Neuronal stem cell (in vitro differentiated cells): ENCODE data around the gene PTPRR.

Experiments used
- DNase-seq: peaks from one replicate; pipeline ENCODE4 v3.0.0-alpha.2; 2013; ENCODE audit warnings: low spot score
- H2AFZ ChIP-seq: one replicate; pipeline ENCODE4 v1.6.1; 2013; ENCODE audit warnings: mild to moderate bottlenecking, low read length, inconsistent platforms
- H2AK5ac ChIP-seq: 2 replicates; pipeline ENCODE4 v1.6.1; 2013; ENCODE audit warnings: low read depth, mild to moderate bottlenecking, inconsistent platforms, low read length, moderate library complexity, mixed read lengths
- H2BK120ac ChIP-seq: 2 replicates; pipeline ENCODE4 v1.6.1; 2013; ENCODE audit warnings: low read depth, mild to moderate bottlenecking, inconsistent platforms, low read length, moderate library complexity, mixed read lengths
- H2BK12ac ChIP-seq: one replicate; pipeline ENCODE4 v1.6.1; 2013; ENCODE audit warnings: low read length, inconsistent platforms
- H2BK15ac ChIP-seq: 2 replicates; pipeline ENCODE4 v1.6.1; 2013; ENCODE audit warnings: mild to moderate bottlenecking, low read length, inconsistent platforms, mixed read lengths
- H2BK5ac ChIP-seq: one replicate; pipeline ENCODE4 v1.6.1; 2013; ENCODE audit warnings: inconsistent platforms, mild to moderate bottlenecking, low read length, moderate library complexity
- H3K14ac ChIP-seq: one replicate; pipeline ENCODE4 v1.6.1; 2013; ENCODE audit warnings: low read length, inconsistent platforms
- H3K18ac ChIP-seq: 2 replicates; pipeline ENCODE4 v1.6.1; 2013; ENCODE audit warnings: low read length, inconsistent platforms
- H3K23ac ChIP-seq: 2 replicates; pipeline ENCODE4 v1.6.1; 2013; ENCODE audit warnings: low read depth, mild to moderate bottlenecking, mixed read lengths, low read length, inconsistent platforms; ENCODE audit not compliant: poor library complexity
- H3K27ac ChIP-seq: replicated peaks from 3 replicates; pipeline ENCODE4 v1.5.1; 2013; ENCODE audit warnings: low read length, inconsistent platforms
- H3K27me3 ChIP-seq, 3 experiments: 2 replicates each; pipeline ENCODE4 v1.6.1; 2013; ENCODE audit warnings: low read length in 3 of 3, mild to moderate bottlenecking in 2 of 3, inconsistent platforms in 1 of 3, low read depth in 1 of 3, mixed read lengths in 1 of 3, moderate library complexity in 1 of 3; ENCODE audit not compliant: control insufficient read depth in 3 of 3, insufficient read depth in 3 of 3
- H3K36me3 ChIP-seq, 2 donors: replicated peaks in 1 of 2; 2 replicates each; pipeline ENCODE4 v1.6.1; 2013; ENCODE audit warnings: low read length in 2 of 2; ENCODE audit not compliant: control insufficient read depth in 2 of 2, insufficient read depth in 2 of 2
- H3K4ac ChIP-seq: 2 replicates; pipeline ENCODE4 v1.6.1; 2013; ENCODE audit warnings: inconsistent platforms, mild to moderate bottlenecking, low read length, moderate library complexity
- H3K4me1 ChIP-seq, 2 donors: 1 replicate in 1 of 2; 2 replicates in 1 of 2; pipeline ENCODE4 v1.6.1; 2013; ENCODE audit warnings: low read length in 2 of 2, low read depth in 1 of 2; ENCODE audit not compliant: control insufficient read depth in 2 of 2, insufficient read depth in 1 of 2
- H3K4me2 ChIP-seq: one replicate; pipeline ENCODE4 v1.6.1; 2013; ENCODE audit warnings: mild to moderate bottlenecking, low read length, inconsistent platforms; ENCODE audit not compliant: insufficient read depth, poor library complexity, severe bottlenecking
- H3K4me3 ChIP-seq, 2 donors: 2 replicates each; pipeline ENCODE4 v1.5.1; 2013; ENCODE audit warnings: low read length in 2 of 2, mild to moderate bottlenecking in 2 of 2, inconsistent platforms in 1 of 2, moderate library complexity in 1 of 2
- H3K79me1 ChIP-seq: one replicate; pipeline ENCODE4 v1.6.1; 2013; ENCODE audit warnings: low read depth, mild to moderate bottlenecking, inconsistent platforms, low read length, moderate library complexity
- H3K9ac ChIP-seq: one replicate; pipeline ENCODE4 v1.6.1; 2013; ENCODE audit warnings: mild to moderate bottlenecking, low read depth, low read length, inconsistent platforms; ENCODE audit not compliant: poor library complexity
- H3K9me3 ChIP-seq, 2 donors: replicated peaks in 1 of 2; 2 replicates each; pipeline versions ENCODE3 to v1.6.1; 2013; ENCODE audit warnings: low read length in 2 of 2, mild to moderate bottlenecking in 2 of 2, inconsistent platforms in 1 of 2, low read depth in 1 of 2, mixed read lengths in 1 of 2, moderate library complexity in 1 of 2; ENCODE audit not compliant: control insufficient read depth in 2 of 2, insufficient read depth in 1 of 2
- H4K8ac ChIP-seq: one replicate; pipeline ENCODE4 v1.6.1; 2013; ENCODE audit warnings: low read depth, mild to moderate bottlenecking, inconsistent platforms, low read length, moderate library complexity
- H4K91ac ChIP-seq: one replicate; pipeline ENCODE4 v1.6.1; 2013; ENCODE audit warnings: low read length, low read depth, mild to moderate bottlenecking, inconsistent platforms; ENCODE audit not compliant: poor library complexity
- WGBS, 2 donors: extraction: QIAGEN DNeasy Blood & Tissue Kit; methylation state at CpG; one replicate each; pipeline ENCODE4 v1.1.7; 2013; ENCODE audit warnings: missing lambda C conversion rate in 2 of 2, mixed read lengths in 1 of 2; ENCODE audit not compliant: insufficient read length in 2 of 2, insufficient replicate concordance in 1 of 2; ENCODE audit errors: extremely low coverage in 2 of 2; 5-methylcytosine and 5-hydroxymethylcytosine counted together

PTPRR gene

GRCh38 chr12:70661466-70662161 is 258.9 kb downstream of the PTPRR start:
- no peaks in the 10 kb centered on the region for H3K9me3 ChIP-seq
- no peak overlapping the region for H4K8ac ChIP-seq
- H3K4me2 ChIP-seq, result no peak overlapping the region
- H2BK12ac ChIP-seq, result no peak overlapping the region
- H2BK5ac ChIP-seq, result no peak overlapping the region
- WGBS, 2 donors, result no CpG with 5 or more reads among the region's 8 CpGs
- H3K23ac ChIP-seq, result no peak overlapping the region
- H3K18ac ChIP-seq, result no peak overlapping the region
- no peak overlapping the region for H3K4me3 ChIP-seq
- no peak overlapping the region for H4K91ac ChIP-seq
- no peak overlapping the region for H2BK120ac ChIP-seq
- H3K27ac ChIP-seq, result no peak overlapping the region
- no peak overlapping the region for H3K9ac ChIP-seq
- no peaks in the 10 kb centered on the region for H3K27me3 ChIP-seq
- no peak for DNase-seq
- H2AK5ac ChIP-seq, result no peak overlapping the region
- no peak overlapping the region for H3K4ac ChIP-seq
- H2AFZ ChIP-seq, result no peak overlapping the region
- no peaks in the 10 kb centered on the region for H3K36me3 ChIP-seq
- no peak overlapping the region for H3K14ac ChIP-seq
- peaks cover 0 to 9% of the 10 kb centered on the region in 2 donors for H3K4me1 ChIP-seq
- no peaks in the 10 kb centered on the region for H3K79me1 ChIP-seq
- H2BK15ac ChIP-seq, result no peak overlapping the region

- WGBS, 2 donors, result no CpG with 5 or more reads among the region's 5 CpGs
- no peak for DNase-seq
These were observed 259.8 kb downstream of the PTPRR start for GRCh38 chr12:70660620-70661219.

DNA sequence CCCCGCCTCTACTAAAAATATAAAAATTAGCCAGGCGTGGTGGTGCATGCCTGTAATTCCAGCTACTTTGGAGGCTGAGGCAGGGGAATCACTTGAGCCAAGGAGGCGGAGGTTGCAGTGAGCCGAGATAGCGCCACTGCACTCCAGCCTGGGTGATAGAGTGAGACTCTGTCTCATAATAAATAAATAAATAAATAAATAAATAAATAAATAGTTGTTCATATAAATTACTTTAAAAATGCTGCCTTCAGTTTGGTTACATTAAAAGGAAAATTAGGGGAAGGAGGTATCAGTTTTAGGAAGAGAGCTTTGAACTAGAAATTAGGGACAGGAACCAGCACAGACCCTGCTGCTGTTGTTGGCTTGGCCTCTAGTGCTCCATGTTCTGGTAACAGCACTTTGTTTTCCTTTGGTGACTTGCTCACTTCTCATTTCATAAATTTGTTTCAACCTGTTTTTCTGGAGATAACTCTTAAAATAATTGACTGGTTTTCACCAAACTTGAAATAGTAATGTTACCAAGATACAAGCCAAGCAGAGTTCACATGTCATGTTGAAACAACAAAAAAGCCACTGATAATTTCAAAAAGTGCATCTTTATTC is 260.4 kb downstream of the PTPRR start:
- no peaks in the 10 kb centered on the region for H3K79me1 ChIP-seq
- H4K91ac ChIP-seq, result no peak overlapping the region

More at GRCh38 chr12:70660620-70661219, 259.8 kb downstream of the PTPRR start:
- Histone ChIP-seq H3K4me2 (no peak overlapping the region), H3K4ac (no peak overlapping the region), H3K4me1 (peaks cover 0 to 9% of the 10 kb centered on the region in 2 donors), H3K36me3 (no peaks in the 10 kb centered on the region), H3K9ac (no peak overlapping the region), H3K23ac (no peak overlapping the region), H3K9me3 (no peaks in the 10 kb centered on the region), H3K79me1 (no peaks in the 10 kb centered on the region), H3K14ac (peak overlapping the region; percentile 3), H4K91ac (peak overlapping the region; percentile 11), H2BK120ac (no peak overlapping the region), H3K27ac (no peak overlapping the region), H3K27me3 (no peaks in the 10 kb centered on the region), H2BK5ac (no peak overlapping the region), H3K18ac (no peak overlapping the region), H2BK12ac (no peak overlapping the region), H2BK15ac (no peak overlapping the region), H2AFZ (no peak overlapping the region), H4K8ac (no peak overlapping the region), H3K4me3 (no peak overlapping the region), H2AK5ac (no peak overlapping the region)

DNA sequence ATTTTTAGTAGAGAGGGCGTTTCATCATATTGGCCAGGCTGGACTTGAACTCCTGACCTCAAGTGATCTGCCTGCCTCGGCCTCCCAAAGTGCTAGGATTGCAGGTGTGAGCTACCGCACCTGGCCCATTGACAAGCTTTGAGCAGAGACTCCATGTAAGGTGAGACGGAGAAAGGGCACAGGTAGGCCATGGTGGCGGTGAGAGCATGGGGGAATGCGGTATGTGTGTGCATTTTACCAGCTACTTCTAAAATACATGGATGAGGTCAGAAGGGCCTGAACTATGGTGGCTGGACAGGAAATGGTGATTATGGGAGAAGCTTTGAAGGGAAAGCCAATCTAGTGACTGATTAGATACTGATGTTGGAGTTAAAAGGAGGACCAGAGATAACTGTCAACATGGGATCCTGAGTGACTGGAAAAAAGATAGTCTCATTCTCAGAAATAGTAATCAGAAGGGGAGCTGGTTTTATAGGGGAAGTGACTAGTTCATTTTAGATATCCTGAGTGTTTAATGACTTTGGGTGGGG is 261.4 kb downstream of the PTPRR start:
- no peaks in the 10 kb centered on the region for H3K9me3 ChIP-seq
- H3K27ac ChIP-seq, result no peak overlapping the region
- H2AFZ ChIP-seq, result no peak overlapping the region
- H2BK15ac ChIP-seq, result no peak overlapping the region
- no peaks in the 10 kb centered on the region for H3K36me3 ChIP-seq
- H4K91ac ChIP-seq, result no peak overlapping the region
- WGBS, 2 donors, result no CpG with 5 or more reads among the region's 6 CpGs
- no peaks in the 10 kb centered on the region for H3K79me1 ChIP-seq
- no peaks in the 10 kb centered on the region for H3K4me1 ChIP-seq
- no peak overlapping the region for H2BK5ac ChIP-seq
- H3K4ac ChIP-seq, result no peak overlapping the region
- no peak for DNase-seq
- H3K23ac ChIP-seq, result no peak overlapping the region
- no peak overlapping the region for H2AK5ac ChIP-seq
- H3K9ac ChIP-seq, result no peak overlapping the region
- no peak overlapping the region for H4K8ac ChIP-seq
- H3K18ac ChIP-seq, result no peak overlapping the region
- no peak overlapping the region for H2BK120ac ChIP-seq
- no peak overlapping the region for H3K4me3 ChIP-seq
- H3K14ac ChIP-seq, result no peak overlapping the region
- no peak overlapping the region for H2BK12ac ChIP-seq
- H3K4me2 ChIP-seq, result no peak overlapping the region
- H3K27me3 ChIP-seq, result no peaks in the 10 kb centered on the region

More for the DNA sequence above, 260.4 kb downstream of the PTPRR start:
- Histone ChIP-seq H2BK5ac (no peak overlapping the region), H2BK120ac (no peak overlapping the region), H3K9ac (no peak overlapping the region), H3K23ac (no peak overlapping the region), H3K4me2 (no peak overlapping the region), H3K36me3 (no peaks in the 10 kb centered on the region), H3K27ac (no peak overlapping the region), H3K4ac (no peak overlapping the region), H2BK12ac (no peak overlapping the region), H3K4me1 (peaks cover 0 to 9% of the 10 kb centered on the region in 2 donors), H3K14ac (no peak overlapping the region), H2BK15ac (no peak overlapping the region), H4K8ac (no peak overlapping the region), H2AFZ (no peak overlapping the region), H3K18ac (no peak overlapping the region), H3K4me3 (no peak overlapping the region), H3K27me3 (no peaks in the 10 kb centered on the region), H2AK5ac (no peak overlapping the region), H3K9me3 (no peaks in the 10 kb centered on the region)
- WGBS, 2 donors, result no CpG with 5 or more reads among the region's 5 CpGs
- no peak for DNase-seq
